H9 (cell line): Measurements from ENCODE around the gene ASXL3. TPM values are rescaled to one million over a fixed set of nuclear protein-coding genes. Genes with fewer than 3 reads are reported as not detected.

Experiments
- DNase-seq: peaks from one replicate; pipeline ENCODE4 v3.0.0-alpha.2; 2017
- H2AFZ ChIP-seq: one replicate; pipeline ENCODE4 v1.6.1; 2013; ENCODE audit warnings: mild to moderate bottlenecking, low read length, control low read depth, moderate library complexity
- H2AK5ac ChIP-seq: 2 replicates; pipeline ENCODE4 v1.6.1; 2013; ENCODE audit warnings: low read length, control low read depth, mixed read lengths; ENCODE audit not compliant: insufficient read length
- H2BK120ac ChIP-seq: one replicate; pipeline ENCODE4 v1.6.1; 2013; ENCODE audit warnings: low read depth, mild to moderate bottlenecking, low read length, control low read depth, inconsistent platforms; ENCODE audit not compliant: poor library complexity, severe bottlenecking
- H2BK12ac ChIP-seq: 2 replicates; pipeline ENCODE4 v1.6.1; 2013; ENCODE audit warnings: low read length, control low read depth, mixed read lengths, low read depth; ENCODE audit not compliant: insufficient read length
- H2BK15ac ChIP-seq: 2 replicates; pipeline ENCODE4 v1.6.1; 2013; ENCODE audit warnings: low read depth, low read length, control low read depth
- H2BK20ac ChIP-seq: one replicate; pipeline ENCODE4 v1.6.1; 2013; ENCODE audit warnings: low read depth, mild to moderate bottlenecking, low read length, control low read depth, inconsistent platforms; ENCODE audit not compliant: poor library complexity, severe bottlenecking
- H2BK5ac ChIP-seq: 2 replicates; pipeline ENCODE4 v1.6.1; 2013; ENCODE audit warnings: low read length, control low read depth, mixed read lengths; ENCODE audit not compliant: insufficient read length
- H3K14ac ChIP-seq: 2 replicates; pipeline ENCODE4 v1.6.1; 2013; ENCODE audit warnings: low read length, control low read depth; ENCODE audit not compliant: insufficient read depth
- H3K18ac ChIP-seq: 2 replicates; pipeline ENCODE4 v1.6.1; 2013; ENCODE audit warnings: low read depth, mild to moderate bottlenecking, mixed read lengths, low read length, control low read depth; ENCODE audit not compliant: insufficient read length
- H3K23ac ChIP-seq: 2 replicates; pipeline ENCODE4 v1.6.1; 2013; ENCODE audit warnings: low read length, control low read depth, mixed read lengths, low read depth; ENCODE audit not compliant: insufficient read length
- H3K23me2 ChIP-seq: 2 replicates; pipeline ENCODE4 v1.6.1; 2013; ENCODE audit warnings: low read depth, mild to moderate bottlenecking, mixed read lengths, low read length, control low read depth; ENCODE audit not compliant: insufficient read length, poor library complexity, severe bottlenecking
- H3K27ac ChIP-seq: 2 replicates; pipeline ENCODE4 v1.5.1; 2013; ENCODE audit warnings: low read length, control low read depth, mixed read lengths, low read depth; ENCODE audit not compliant: insufficient read length
- H3K27me3 ChIP-seq: 2 replicates; pipeline ENCODE4 v1.6.1; 2013; ENCODE audit warnings: low read length, control low read depth, inconsistent platforms; ENCODE audit not compliant: insufficient read depth
- H3K4ac ChIP-seq: 2 replicates; pipeline ENCODE4 v1.6.1; 2013; ENCODE audit warnings: low read depth, mild to moderate bottlenecking, control low read depth, inconsistent platforms, low read length, moderate library complexity
- H3K4me1 ChIP-seq: 2 replicates; pipeline ENCODE4 v1.6.1; 2013; ENCODE audit warnings: low read length, control low read depth, inconsistent platforms; ENCODE audit not compliant: insufficient read depth
- H3K4me2 ChIP-seq: 2 replicates; pipeline ENCODE4 v1.6.1; 2013; ENCODE audit warnings: low read length, control low read depth, mixed read lengths; ENCODE audit not compliant: insufficient read length, insufficient read depth
- H3K56ac ChIP-seq: 2 replicates; pipeline ENCODE4 v1.6.1; 2013; ENCODE audit warnings: low read depth, mild to moderate bottlenecking, mixed read lengths, low read length, control low read depth; ENCODE audit not compliant: insufficient read length
- H3K79me1 ChIP-seq: 2 replicates; pipeline ENCODE4 v1.6.1; 2013; ENCODE audit warnings: low read depth, mild to moderate bottlenecking, moderate library complexity, low read length, control low read depth, inconsistent platforms; ENCODE audit not compliant: insufficient read depth, poor library complexity, severe bottlenecking
- H3K79me2 ChIP-seq: 2 replicates; pipeline ENCODE4 v1.6.1; 2013; ENCODE audit warnings: low read length, control low read depth, inconsistent platforms; ENCODE audit not compliant: insufficient read depth
- H3K9ac ChIP-seq: 2 replicates; pipeline ENCODE4 v1.6.1; 2013; ENCODE audit warnings: low read length, control low read depth, mixed read lengths; ENCODE audit not compliant: insufficient read length; ENCODE audit errors: extremely low read depth
- H3K9me3 ChIP-seq: one replicate; pipeline ENCODE4 v1.6.1; 2013; ENCODE audit warnings: low read depth, low read length, inconsistent platforms; ENCODE audit not compliant: control insufficient read depth
- H3T11ph ChIP-seq: one replicate; pipeline ENCODE4 v1.6.1; 2013; ENCODE audit warnings: mild to moderate bottlenecking, low read length, control low read depth, inconsistent platforms
- H4K20me1 ChIP-seq: one replicate; pipeline ENCODE4 v1.6.1; 2013; ENCODE audit not compliant: control insufficient read depth, insufficient read length, insufficient read depth
- H4K5ac ChIP-seq: 2 replicates; pipeline ENCODE4 v1.6.1; 2013; ENCODE audit warnings: low read depth, mild to moderate bottlenecking, mixed read lengths, low read length, control low read depth; ENCODE audit not compliant: insufficient read length
- H4K8ac ChIP-seq: replicated peaks from 2 replicates; pipeline ENCODE4 v1.6.1; 2013; ENCODE audit warnings: low read length, control low read depth, mixed read lengths, low read depth; ENCODE audit not compliant: insufficient read length
- H4K91ac ChIP-seq: 2 replicates; pipeline ENCODE4 v1.6.1; 2013; ENCODE audit warnings: low read depth, mild to moderate bottlenecking, moderate library complexity, mixed read lengths, low read length, control low read depth; ENCODE audit not compliant: insufficient read length
- H3K27ac Mint-ChIP-seq, 3 experiments: 2 replicates in 2 of 3; 3 replicates in 1 of 3; pipeline ENCODE4 v1.8.0; 2020 to 2021; ENCODE audit warnings: mixed read lengths in 3 of 3, mild to moderate bottlenecking in 1 of 3, moderate library complexity in 1 of 3
- H3K27me3 Mint-ChIP-seq: 2 replicates; pipeline ENCODE4 v1.8.0; 2021; ENCODE audit warnings: low read depth, mild to moderate bottlenecking, moderate library complexity, mixed read lengths
- H3K36me3 Mint-ChIP-seq, 3 experiments: 2 replicates in 2 of 3; 3 replicates in 1 of 3; pipeline ENCODE4 v1.8.0; 2020 to 2021; ENCODE audit warnings: low read depth in 3 of 3, mixed read lengths in 3 of 3; ENCODE audit not compliant: insufficient read depth in 1 of 3
- H3K4me1 Mint-ChIP-seq, 2 experiments: 2 replicates each; pipeline ENCODE4 v1.8.0; 2020; ENCODE audit warnings: mixed read lengths in 2 of 2
- H3K4me3 Mint-ChIP-seq, 2 experiments: 2 replicates in 1 of 2; 3 replicates in 1 of 2; pipeline ENCODE4 v1.8.0; 2020 to 2021; ENCODE audit warnings: mild to moderate bottlenecking in 2 of 2, mixed read lengths in 2 of 2, moderate library complexity in 1 of 2
- H3K9me3 Mint-ChIP-seq, 2 experiments: 2 replicates in 1 of 2; 3 replicates in 1 of 2; pipeline ENCODE4 v1.8.0; 2020; ENCODE audit warnings: mild to moderate bottlenecking in 2 of 2, mixed read lengths in 2 of 2, moderate library complexity in 1 of 2
- CTCF ChIP-seq: fragments of 200-600 bp; sonication (generic); conservative IDR thresholded peaks from 3 replicates; pipeline ENCODE4 v1.8.0; 2021; ENCODE audit warnings: antibody characterized with exemption, mild to moderate bottlenecking
- WGBS: extraction: QIAGEN DNeasy Blood & Tissue Kit; methylation state at CpG from one replicate; pipeline ENCODE4 v1.1.7; 2013; ENCODE audit warnings: missing lambda C conversion rate, low lambda C conversion rate, mixed read lengths; ENCODE audit not compliant: insufficient read length; ENCODE audit errors: extremely low coverage; 5-methylcytosine and 5-hydroxymethylcytosine counted together
- total RNA-seq: library from RNA; stranded (reverse); gene quantifications from 2 replicates; pipeline ENCODE4 v1.2.1, GENCODE V29; 2021

The ASXL3 gene
- total RNA-seq, 1 experiment from 2014 or later: 0.35 TPM

GRCh38 chr18:33755391-33755790 is 177.4 kb downstream of the ASXL3 start:
- Mint-ChIP-seq H3K36me3 (no peaks in the 10 kb centered on the region), H3K4me1 (peaks cover 0 to under 1% of the 10 kb centered on the region in 2 experiments; a peak in 1 of 4 replicates), H3K4me3 (no peak overlapping the region), H3K27me3 (no peaks in the 10 kb centered on the region), H3K9me3 (no peaks in the 10 kb centered on the region), H3K27ac (no peak overlapping the region)
- Histone ChIP-seq H2BK5ac (no peak overlapping the region), H2BK12ac (no peak overlapping the region), H3K4me2 (no peak overlapping the region), H4K8ac (no peak overlapping the region), H3K9ac (no peak overlapping the region), H2BK120ac (no peak overlapping the region), H3K27me3 (no peaks in the 10 kb centered on the region), H3K9me3 (no peaks in the 10 kb centered on the region), H4K5ac (no peak overlapping the region), H3K18ac (no peak overlapping the region), H2AK5ac (no peak overlapping the region), H3K4me1 (no peaks in the 10 kb centered on the region), H3K56ac (no peak overlapping the region), H3K14ac (no peak overlapping the region), H3T11ph (no peak overlapping the region), H3K23me2 (no peaks in the 10 kb centered on the region), H2AFZ (no peak overlapping the region), H3K27ac (no peak overlapping the region), H2BK15ac (no peak overlapping the region), H4K20me1 (no peaks in the 10 kb centered on the region), H4K91ac (no peak overlapping the region), H3K4ac (no peak overlapping the region), H2BK20ac (no peak overlapping the region), H3K79me2 (no peaks in the 10 kb centered on the region), H3K23ac (no peak overlapping the region), H3K79me1 (no peaks in the 10 kb centered on the region)
- no CpG with 5 or more reads among the region's 3 CpGs for WGBS
- no peak for TF ChIP-seq CTCF
- DNase-seq: no peak
